ENCODE measurements around the gene KRR1. TPM values are rescaled to one million over a fixed set of nuclear protein-coding genes. Genes with fewer than 3 reads are reported as not detected.

The KRR1 gene
- total and polyA plus RNA-seq, 2 of the 13 experiments (the other 11 are each of a cell fraction or from before 2014, with no cell fraction given): 19.3 to 103 TPM

GRCh38 chr12:75549989-75550388 lies 38.6 kb upstream of the KRR1 start:
- Histone ChIP-seq H3K4me1 (ENCODE audit: insufficient read depth, low read length) (peaks cover 13% of the 10 kb centered on the region; the same call in 1 of the 2 replicates), H3K4me3 (replicated peaks in 1 of 3; ENCODE audit: insufficient read depth in 1 of 3, low read depth in 2 of 3, low read length in 3 of 3) (no peak overlapping the region), H4K20me1 (ENCODE audit: insufficient read depth, low read length) (no peaks in the 10 kb centered on the region), H3K79me2 (ENCODE audit: insufficient read depth, low read length) (no peaks in the 10 kb centered on the region), H3K9me3 (ENCODE audit: low read length) (no peaks in the 10 kb centered on the region), H3K4me2 (ENCODE audit: low read depth, low read length) (no peak overlapping the region), H2AFZ (ENCODE audit: low read length) (no peak overlapping the region), H3K27me3 (ENCODE audit: control insufficient read depth in 1 of 2, insufficient read depth in 2 of 2, low read length in 2 of 2) (no peaks in the 10 kb centered on the region), H3K36me3 (replicated peaks in 1 of 2; ENCODE audit: control insufficient read depth in 1 of 2, insufficient read depth in 2 of 2, low read length in 2 of 2) (no peaks in the 10 kb centered on the region), H3K9ac (ENCODE audit: insufficient read depth, low read depth, low read length) (no peak overlapping the region), H3K27ac (ENCODE audit: extremely low read length, insufficient read depth, low read length) (no peak overlapping the region)
- ChIA-PET CTCF (ENCODE audit: low intra/inter-chr PET ratio, low total read pairs) (no interaction called here), POLR2A (no interaction called here)
- no peak for DNase-seq (ENCODE audit: low spot score)
- ATAC-seq: no peak
- TF ChIP-seq SMAD1 (CRISPR knock-in tag; IDR thresholded peaks at IDR 0.05; ENCODE audit: borderline replicate concordance, low read depth): no peak
- TF ChIP-seq AGO1 (IDR thresholded peaks at IDR 0.05; ENCODE audit: low read depth, low read length, poor library complexity, severe bottlenecking): no peak
- no peak for TF ChIP-seq RNF2 (conservative IDR thresholded peaks at IDR 0.05; ENCODE audit: low read depth)
- no peak for TF ChIP-seq SP2 (CRISPR knock-in tag; IDR thresholded peaks at IDR 0.05)
- TF ChIP-seq ZNF180 (CRISPR knock-in tag; IDR thresholded peaks at IDR 0.05; ENCODE audit: borderline replicate concordance, low read depth): no peak
- no peak for TF ChIP-seq CBFB (CRISPR knock-in tag; IDR thresholded peaks at IDR 0.05)
- TF ChIP-seq ZNF691 (CRISPR knock-in tag; IDR thresholded peaks at IDR 0.05; ENCODE audit: borderline replicate concordance, low read depth): no peak
- no peak for FAIRE-seq
- in situ Hi-C loops (cut with HindIII; ENCODE audit: extremely low pct_ligation_motif_present, low pct_unique_long_range_greater_than_20kb): loop anchor here (25.0 kb wide), 1 partner anchor 912 kb away; no protein-coding TSS in a partner anchor
- intact Hi-C loops (cut with micrococcal nuclease; ENCODE audit: unreplicated experiment): no loop called here
- whole genome bisulfite sequencing (ENCODE audit: low lambda C conversion rate): 69% methylated on average over 2 of the region's 2 CpGs
- BruUV-seq (replicated peaks): no TSS peak

- WGBS (ENCODE audit: low lambda C conversion rate): 43% methylated on average over 1 of the region's 1 CpG
- H3K27me3 ChIP-seq (ENCODE audit: control insufficient read depth in 1 of 2, insufficient read depth in 2 of 2, low read length in 2 of 2): no peaks in the 10 kb centered on the region
- no peak for ATAC-seq
- in situ Hi-C loops (cut with HindIII; ENCODE audit: extremely low pct_ligation_motif_present, low pct_unique_long_range_greater_than_20kb) (loop anchor here (25.0 kb wide), 1 partner anchor 913 kb away; no protein-coding TSS in a partner anchor), intact Hi-C loops (cut with micrococcal nuclease; ENCODE audit: unreplicated experiment) (no loop called here)
- no peaks in the 10 kb centered on the region for H3K79me2 ChIP-seq (ENCODE audit: insufficient read depth, low read length)
- no peak overlapping the region for H3K4me2 ChIP-seq (ENCODE audit: low read depth, low read length)
- H3K9me3 ChIP-seq (ENCODE audit: low read length): no peaks in the 10 kb centered on the region
- ChIA-PET POLR2A (no interaction called here), CTCF (ENCODE audit: low intra/inter-chr PET ratio, low total read pairs) (no interaction called here)
- peaks cover 5% of the 10 kb centered on the region; the same call in 1 of the 2 replicates for H3K4me1 ChIP-seq (ENCODE audit: insufficient read depth, low read length)
- H3K4me3 ChIP-seq (replicated peaks in 1 of 3; ENCODE audit: insufficient read depth in 1 of 3, low read depth in 2 of 3, low read length in 3 of 3): no peak overlapping the region
- no peaks in the 10 kb centered on the region for H4K20me1 ChIP-seq (ENCODE audit: insufficient read depth, low read length)
- no TSS peak for BruUV-seq (replicated peaks)
- H3K9ac ChIP-seq (ENCODE audit: insufficient read depth, low read depth, low read length): no peak overlapping the region
- DNase-seq (ENCODE audit: low spot score): no peak
- no peak overlapping the region for H3K27ac ChIP-seq (ENCODE audit: extremely low read length, insufficient read depth, low read length)
- TF ChIP-seq IKZF1 (IDR thresholded peaks at IDR 0.05) (no peak), SOX6 (IDR thresholded peaks at IDR 0.05) (no peak), SOX6 (CRISPR knock-in tag; IDR thresholded peaks at IDR 0.05) (no peak), MTA1 (CRISPR knock-in tag; IDR thresholded peaks at IDR 0.05; ENCODE audit: borderline replicate concordance) (no peak), ZNF614 (CRISPR knock-in tag; IDR thresholded peaks at IDR 0.05; ENCODE audit: borderline replicate concordance) (no peak), ZNF546 (CRISPR knock-in tag; conservative IDR thresholded peaks at IDR 0.05) (no peak)
- TF ChIP-seq, protein P1, sequence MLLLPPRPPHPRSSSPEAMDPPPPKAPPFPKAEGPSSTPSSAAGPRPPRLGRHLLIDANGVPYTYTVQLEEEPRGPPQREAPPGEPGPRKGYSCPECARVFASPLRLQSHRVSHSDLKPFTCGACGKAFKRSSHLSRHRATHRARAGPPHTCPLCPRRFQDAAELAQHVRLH (CRISPR knock-in tag; IDR thresholded peaks at IDR 0.05; ENCODE audit: borderline replicate concordance, low read depth): no peak
- H3K36me3 ChIP-seq (replicated peaks in 1 of 2; ENCODE audit: control insufficient read depth in 1 of 2, insufficient read depth in 2 of 2, low read length in 2 of 2): no peaks in the 10 kb centered on the region
- no peak overlapping the region for H2AFZ ChIP-seq (ENCODE audit: low read length)
- FAIRE-seq: no peak
These were observed 37.5 kb upstream of the KRR1 start for GRCh38 chr12:75548879-75549278.
